ENCODE measurements around the gene RNF150.
"Not testable (repeated sequence)": the region's sequence is repeated elsewhere in the genome, so short reads cannot be mapped to it uniquely, and the experiment has no call there.

Gene RNF150

DNA sequence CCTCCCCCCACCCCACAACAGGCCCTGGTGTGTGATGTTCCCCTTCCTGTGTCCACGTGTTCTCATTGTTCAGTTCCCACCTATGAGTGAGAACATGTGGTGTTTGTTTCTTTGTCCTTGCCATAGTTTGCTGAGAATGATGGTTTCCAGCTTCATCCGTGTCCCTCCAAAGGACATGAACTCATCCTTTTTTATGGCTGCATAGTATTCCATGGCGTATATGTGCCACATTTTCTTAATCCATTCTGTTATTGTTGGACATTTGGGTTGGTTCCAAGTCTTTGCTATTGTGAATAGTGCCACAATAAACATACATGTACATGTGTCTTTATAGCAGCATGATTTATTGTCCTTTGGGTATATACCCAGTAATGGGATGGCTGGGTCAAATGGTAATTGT, 312.7 kb downstream of the RNF150 start:
- not testable (repeated sequence) for DNase-seq (ENCODE audit: low read depth in 2 of 2)

- DNase-seq (ENCODE audit: low read depth in 2 of 2) = no peak
Measured at GRCh38 chr4:140819610-140820009, 313.7 kb downstream of the RNF150 start.

- no peak for DNase-seq (ENCODE audit: low read depth in 2 of 2)
Measured at GRCh38 chr4:140818433-140818832, 314.8 kb downstream of the RNF150 start.

DNA sequence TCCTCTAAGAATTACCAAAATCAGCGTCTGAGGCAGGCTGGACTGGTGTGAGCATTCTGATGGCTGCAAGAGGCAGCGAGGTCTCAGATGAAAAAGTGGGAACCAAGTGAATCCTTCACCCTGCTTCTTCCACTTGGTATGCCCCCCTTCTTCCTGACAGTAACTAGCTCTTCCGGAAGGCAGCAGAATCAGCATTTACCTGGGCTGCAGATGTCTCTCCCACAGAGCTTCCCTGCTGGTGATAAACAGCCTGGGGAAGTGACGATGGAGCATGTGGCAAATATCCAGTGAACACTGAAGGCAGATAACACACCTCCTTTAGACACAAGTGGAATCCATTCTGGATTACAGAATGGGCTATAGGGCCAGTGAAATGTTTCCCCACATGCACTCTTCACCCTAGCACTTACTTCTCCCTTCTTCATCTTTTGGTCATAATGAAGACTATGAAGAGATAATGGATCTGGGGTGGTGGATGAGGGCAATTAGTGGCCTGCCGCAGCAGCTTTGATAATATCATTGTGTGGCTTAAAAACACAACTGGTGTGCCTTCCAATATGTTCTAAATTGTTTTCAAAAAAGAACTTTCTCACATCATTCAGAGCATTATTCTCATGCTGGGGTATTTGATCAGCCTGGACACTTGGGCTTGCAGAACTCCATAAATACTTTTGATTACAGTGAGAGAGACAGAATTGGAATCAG, 316.3 kb downstream of the RNF150 start:
- DNase-seq (ENCODE audit: low read depth in 2 of 2) = no peak

DNA sequence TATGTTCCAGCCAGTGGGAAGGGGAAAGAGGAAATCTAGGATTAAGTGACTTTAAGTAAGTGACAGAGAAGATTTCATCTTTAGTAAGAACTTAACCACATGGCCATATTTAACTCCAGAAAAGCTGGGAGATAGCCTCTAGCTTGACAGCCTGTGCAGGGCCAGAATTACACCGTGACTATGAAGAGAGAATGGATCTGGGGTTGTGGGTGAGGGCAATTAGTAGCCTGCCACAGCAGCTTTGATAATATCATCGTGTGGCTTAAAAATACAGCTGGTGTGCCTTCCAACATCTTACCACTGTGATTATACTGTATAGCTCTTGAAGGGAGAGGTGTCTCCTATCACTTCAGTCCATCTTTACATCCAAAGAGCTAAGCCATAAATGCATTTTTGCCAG, 319.5 kb downstream of the RNF150 start:
- DNase-seq (ENCODE audit: low read depth in 2 of 2) = no peak

DNA sequence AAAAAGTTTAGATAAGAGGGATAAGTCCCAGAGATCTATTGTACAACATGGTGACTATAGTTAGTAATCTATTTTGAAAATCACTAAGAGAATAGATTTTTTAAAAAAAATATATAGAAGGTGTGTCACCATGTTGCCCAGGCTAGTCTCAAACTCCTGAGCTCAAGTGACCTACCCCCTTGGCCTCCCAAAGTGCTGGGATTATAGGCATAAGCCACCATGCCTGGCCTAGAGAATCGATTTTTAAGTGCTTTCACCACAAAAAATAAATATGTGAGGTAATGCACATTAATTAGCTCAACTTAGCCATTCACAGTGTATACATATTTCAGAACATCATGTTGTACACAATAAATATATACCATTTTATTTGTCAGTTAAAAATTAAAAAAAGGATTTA, 320.4 kb downstream of the RNF150 start:
- DNase-seq (ENCODE audit: low read depth in 2 of 2) = no peak

GRCh38 chr4:140811429-140811828, 321.8 kb downstream of the RNF150 start:
- DNase-seq (ENCODE audit: low read depth in 2 of 2) = no peak

- DNase-seq (ENCODE audit: low read depth in 2 of 2) = not testable (repeated sequence)
Measured at GRCh38 chr4:140810591-140811169, 322.6 kb downstream of the RNF150 start.
